ENCODE measurements around the gene FDXR.

DNA sequence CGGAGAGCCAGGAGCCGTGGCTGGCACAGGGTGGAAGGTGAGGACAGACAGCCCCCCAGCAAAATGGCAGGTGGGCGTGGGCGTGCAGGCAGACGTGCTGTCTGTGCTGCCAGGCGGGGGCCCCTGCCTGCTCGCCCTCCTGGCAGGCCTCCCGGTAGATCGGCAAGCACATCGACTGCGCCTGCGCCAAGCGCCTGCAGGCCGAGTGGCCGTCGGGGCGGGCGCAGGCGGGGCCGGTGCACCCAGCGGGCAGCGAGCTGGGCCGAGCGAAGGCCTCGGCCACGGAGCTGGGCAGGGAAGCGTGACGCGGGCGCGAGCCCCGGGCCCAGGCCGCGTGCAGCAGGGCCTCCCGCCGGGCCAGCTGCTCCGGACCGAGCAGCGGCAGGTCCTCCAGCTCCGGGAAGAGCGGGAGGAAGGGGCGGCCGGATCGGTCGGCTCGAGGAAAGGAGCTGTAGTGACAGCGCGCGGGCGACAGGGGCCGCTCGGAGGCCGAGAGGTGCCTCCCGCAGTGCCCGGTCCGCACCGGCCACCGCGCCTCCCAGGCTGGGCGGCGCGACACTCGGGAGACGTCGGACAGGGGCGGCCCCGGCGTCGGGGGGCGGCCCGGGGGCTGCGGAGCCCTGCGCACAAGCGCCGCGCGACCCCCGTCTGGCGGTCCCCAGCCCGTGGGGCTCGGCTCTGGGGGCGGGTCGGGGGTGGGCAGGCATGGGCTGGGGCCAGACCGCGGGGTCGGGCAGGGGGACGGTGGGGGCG is 30.0 kb downstream of the FDXR start:
- TF ChIP-seq CTCF (IDR thresholded peaks at IDR 0.05; ENCODE audit: control extremely low read depth in 1 of 3, insufficient read depth in 1 of 3, low read depth in 1 of 3, low read length in 3 of 3) (peak; percentile 64 to 71 (median 70)), TBP (IDR thresholded peaks at IDR 0.05; ENCODE audit: low read depth, low read length) (no peak), YY1 (IDR thresholded peaks at IDR 0.05; ENCODE audit: low read depth, low read length) (no peak), POLR2A (IDR thresholded peaks at IDR 0.05; ENCODE audit: control extremely low read depth in 1 of 2, low read depth in 2 of 2, low read length in 2 of 2) (no peak), POLR2AphosphoS5 (IDR thresholded peaks at IDR 0.05; ENCODE audit: low read depth, low read length) (no peak), JUND (IDR thresholded peaks at IDR 0.05; ENCODE audit: low read length) (no peak), TEAD4 (IDR thresholded peaks at IDR 0.05; ENCODE audit: low read depth, low read length) (no peak), CREB1 (IDR thresholded peaks at IDR 0.05) (0 out of 2 replicates have a peak, but pooled peaks have one; percentile 42), BACH1 (IDR thresholded peaks at IDR 0.05; ENCODE audit: low read length) (no peak), ZNF274 (IDR thresholded peaks at IDR 0.05; ENCODE audit: borderline replicate concordance, extremely low read depth, low read length) (no peak), MAFK (IDR thresholded peaks at IDR 0.05; ENCODE audit: low read depth, low read length) (no peak)
- TF ChIP-seq, protein P1, sequence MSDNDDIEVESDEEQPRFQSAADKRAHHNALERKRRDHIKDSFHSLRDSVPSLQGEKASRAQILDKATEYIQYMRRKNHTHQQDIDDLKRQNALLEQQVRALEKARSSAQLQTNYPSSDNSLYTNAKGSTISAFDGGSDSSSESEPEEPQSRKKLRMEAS (IDR thresholded peaks at IDR 0.05), result 0 out of 2 replicates have a peak, but pooled peaks have one; percentile 23

Data from H1 (cell line).